Fibroblast of gingiva (primary cell): ENCODE measurements around the gene ADRM1.

Experiments used
- DNase-seq: peaks from one replicate; pipeline ENCODE4 v3.0.0-alpha.2; 2011; ENCODE audit warnings: low read depth

The ADRM1 gene

DNA sequence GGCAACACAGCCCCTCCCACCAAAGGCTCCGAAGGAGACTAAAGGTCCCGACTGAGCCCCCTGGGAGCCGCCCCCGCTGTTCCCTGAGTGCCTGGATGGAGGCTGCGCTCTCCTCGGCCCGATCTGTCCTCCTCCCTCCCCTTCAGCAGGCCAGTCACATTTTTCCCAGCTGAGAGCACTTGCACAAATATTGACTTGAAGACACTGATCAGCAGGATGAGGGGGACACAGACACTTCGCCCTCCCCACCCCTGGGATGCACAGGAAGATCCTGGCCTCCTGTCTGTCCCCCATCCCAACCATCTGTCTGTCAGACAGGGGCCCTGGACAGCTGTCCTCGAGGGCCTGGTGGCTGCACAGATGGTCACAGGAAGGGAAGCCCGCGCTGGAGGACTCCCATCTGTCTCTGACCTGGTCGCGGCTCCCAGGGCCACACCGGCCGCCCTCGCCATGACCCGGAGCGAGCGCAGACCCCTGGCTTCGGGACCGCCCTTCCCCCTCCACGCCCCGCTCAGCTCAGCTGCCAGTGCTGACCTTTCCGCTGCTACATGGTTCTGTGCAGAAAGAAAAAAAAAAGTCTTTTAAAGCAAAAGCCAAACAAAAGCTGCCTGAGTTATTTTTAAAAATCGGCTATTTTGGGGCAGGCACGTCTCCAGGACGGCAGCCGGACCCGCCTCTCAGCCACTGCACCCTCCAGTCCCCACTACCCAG lies 53.2 kb downstream of the ADRM1 start:
- no peak for DNase-seq

- no peak for DNase-seq
Measured at GRCh38 chr20:62356589-62357186, 53.9 kb downstream of the ADRM1 start.

GRCh38 chr20:62357187-62357667 lies 54.4 kb downstream of the ADRM1 start:
- DNase-seq = peak; percentile 51

- DNase-seq = no peak
Measured at GRCh38 chr20:62357681-62358080, 54.9 kb downstream of the ADRM1 start.
